ENCODE data around the gene TAGLN.

DNA sequence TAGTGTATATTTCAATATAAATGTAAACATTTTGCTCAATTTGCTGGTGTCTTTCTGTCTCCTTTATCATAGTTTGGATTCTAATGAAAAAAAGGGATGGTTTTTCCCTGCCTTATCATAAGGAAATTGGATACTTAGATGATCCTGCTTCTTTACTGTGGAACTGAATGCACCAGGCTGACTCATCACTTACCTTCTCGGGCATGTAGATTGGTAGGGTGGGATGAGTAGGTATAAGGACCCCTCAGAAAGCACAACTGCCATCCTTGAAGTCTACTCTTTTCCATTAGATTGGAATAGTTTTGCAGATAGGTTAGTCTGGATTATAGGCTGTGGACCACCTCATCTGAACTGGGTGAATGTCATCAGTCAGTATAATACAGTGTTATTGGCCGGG, 28.2 kb upstream of the TAGLN start:
- TF ChIP-seq POLR2A (IDR thresholded peaks at IDR 0.05): no peak
- TF ChIP-seq, protein P1, sequence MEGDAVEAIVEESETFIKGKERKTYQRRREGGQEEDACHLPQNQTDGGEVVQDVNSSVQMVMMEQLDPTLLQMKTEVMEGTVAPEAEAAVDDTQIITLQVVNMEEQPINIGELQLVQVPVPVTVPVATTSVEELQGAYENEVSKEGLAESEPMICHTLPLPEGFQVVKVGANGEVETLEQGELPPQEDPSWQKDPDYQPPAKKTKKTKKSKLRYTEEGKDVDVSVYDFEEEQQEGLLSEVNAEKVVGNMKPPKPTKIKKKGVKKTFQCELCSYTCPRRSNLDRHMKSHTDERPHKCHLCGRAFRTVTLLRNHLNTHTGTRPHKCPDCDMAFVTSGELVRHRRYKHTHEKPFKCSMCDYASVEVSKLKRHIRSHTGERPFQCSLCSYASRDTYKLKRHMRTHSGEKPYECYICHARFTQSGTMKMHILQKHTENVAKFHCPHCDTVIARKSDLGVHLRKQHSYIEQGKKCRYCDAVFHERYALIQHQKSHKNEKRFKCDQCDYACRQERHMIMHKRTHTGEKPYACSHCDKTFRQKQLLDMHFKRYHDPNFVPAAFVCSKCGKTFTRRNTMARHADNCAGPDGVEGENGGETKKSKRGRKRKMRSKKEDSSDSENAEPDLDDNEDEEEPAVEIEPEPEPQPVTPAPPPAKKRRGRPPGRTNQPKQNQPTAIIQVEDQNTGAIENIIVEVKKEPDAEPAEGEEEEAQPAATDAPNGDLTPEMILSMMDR (IDR thresholded peaks at IDR 0.05): no peak

Measured in testis (tissue), 2 donors.